PC-3 (cell line): ENCODE results near the gene BTBD7. TPM values are rescaled to one million over a fixed set of nuclear protein-coding genes. Genes with fewer than 3 reads are reported as not detected.
A peak's percentile ranks its signal among the peaks of the same experiment; 100 is the strongest.

Experiments used
- ATAC-seq: fragments of 200-7000 bp; cut with Tn5 transposase; 2 replicates; pipeline ENCODE4 v1.9.1; 2020; ENCODE audit warnings: mild to moderate bottlenecking, moderate library complexity
- BruUV-seq: library from RNA; stranded (reverse); fragments of 400-500 nt; replicated peaks from 2 replicates; lab custom pipeline; 2021; lab: Mats Ljungman, UMichigan
- CTCF ChIA-PET: fragments of 300-600 bp; sonication (Branson Sonifier 250); formaldehyde crosslinking; loops from one replicate; lab custom pipeline; 2022; ENCODE audit warnings: antibody characterized with exemption; lab: Charles Lee
- POLR2A ChIA-PET: fragments of 300-600 bp; sonication (Branson Sonifier 250); formaldehyde crosslinking; loops from one replicate; lab custom pipeline; 2022; ENCODE audit warnings: antibody characterized with exemption; ENCODE audit not compliant: unreplicated experiment; lab: Charles Lee
- DNase-seq: peaks from one replicate; pipeline ENCODE4 v3.0.0-alpha.2; 2015
- H2AFZ ChIP-seq: fragments of 300-600 bp; sonication (generic); 2 replicates; pipeline ENCODE4 v1.6.0; 2016; ENCODE audit warnings: antibody characterized with exemption, low read length
- H3F3A ChIP-seq: fragments of 300-600 bp; sonication (generic); one replicate; pipeline ENCODE4 v1.6.0; 2017; ENCODE audit warnings: antibody characterized with exemption, low read length, control low read depth, mild to moderate bottlenecking; ENCODE audit not compliant: unreplicated experiment
- H3K27ac ChIP-seq: fragments of 300-600 bp; sonication (generic); 2 replicates; pipeline ENCODE4 v1.5.1; 2016; ENCODE audit warnings: mild to moderate bottlenecking, low read length
- H3K27me3 ChIP-seq: fragments of 300-600 bp; sonication (generic); 2 replicates; pipeline ENCODE4 v1.6.1; 2016; ENCODE audit warnings: low read length, mixed read lengths
- H3K36me3 ChIP-seq: fragments of 300-600 bp; sonication (generic); 2 replicates; pipeline ENCODE4 v1.6.1; 2016; ENCODE audit warnings: low read depth, mixed run types, low read length, mixed read lengths
- H3K4me1 ChIP-seq: fragments of 300-600 bp; sonication (generic); 2 replicates; pipeline ENCODE4 v1.5.1; 2016; ENCODE audit warnings: low read length; ENCODE audit not compliant: insufficient read depth
- H3K4me2 ChIP-seq: fragments of 300-600 bp; sonication (generic); 2 replicates; pipeline ENCODE4 v1.6.0; 2016; ENCODE audit warnings: low read length
- H3K4me3 ChIP-seq: fragments of 300-600 bp; sonication (generic); 2 replicates; pipeline ENCODE4 v1.5.1; 2016; ENCODE audit warnings: mild to moderate bottlenecking, low read length, mixed read lengths
- H3K79me2 ChIP-seq: fragments of 300-600 bp; sonication (generic); 2 replicates; pipeline ENCODE4 v1.6.1; 2017; ENCODE audit warnings: low read length, mixed read lengths
- H3K9ac ChIP-seq: fragments of 300-600 bp; sonication (generic); 2 replicates; pipeline ENCODE4 v1.6.0; 2016; ENCODE audit warnings: mild to moderate bottlenecking, low read length
- H3K9me2 ChIP-seq: fragments of 300-600 bp; sonication (generic); replicated peaks from 2 replicates; pipeline ENCODE4 v1.6.1; 2016; ENCODE audit warnings: mixed run types, low read length, mixed read lengths
- H3K9me3 ChIP-seq: fragments of 300-600 bp; sonication (generic); 2 replicates; pipeline ENCODE4 v1.6.1; 2016; ENCODE audit warnings: low read length, mixed read lengths
- H4K20me1 ChIP-seq: fragments of 300-600 bp; sonication (generic); 2 replicates; pipeline ENCODE4 v1.6.1; 2016; ENCODE audit warnings: low read length, mixed read lengths
- EZH2 ChIP-seq: fragments of 300-600 bp; sonication (generic); IDR thresholded peaks from one replicate; pipeline ENCODE4 v1.6.1; 2017; ENCODE audit warnings: antibody characterized with exemption, mild to moderate bottlenecking, low read length; ENCODE audit not compliant: unreplicated experiment
- EZH2phosphoT487 ChIP-seq: fragments of 300-600 bp; sonication (generic); IDR thresholded peaks from 2 replicates; pipeline ENCODE4 v1.6.1; 2018; ENCODE audit warnings: mild to moderate bottlenecking, antibody characterized with exemption, low read length, borderline replicate concordance
- intact Hi-C: fragments of 100-400 bp; cut with micrococcal nuclease; formaldehyde crosslinking; loops from 2 replicates; pipeline ENCODE4 v1.9.0; 2023
- total RNA-seq: library from RNA; depleted of rRNA; stranded (reverse); fragments of >200 nt; gene quantifications from 2 replicates; pipeline ENCODE4 v1.2.3, GENCODE V29; 2014
- TF ChIP-seq, protein P1 (sequence below): fragments of 300-600 bp; sonication (generic); conservative IDR thresholded peaks from 2 replicates; pipeline ENCODE4 v1.5.1; 2017; ENCODE audit warnings: antibody characterized with exemption, low read depth, mild to moderate bottlenecking, low read length

BTBD7 gene
- total RNA-seq, 1 experiment from 2014 or later, result 23.2 TPM

DNA sequence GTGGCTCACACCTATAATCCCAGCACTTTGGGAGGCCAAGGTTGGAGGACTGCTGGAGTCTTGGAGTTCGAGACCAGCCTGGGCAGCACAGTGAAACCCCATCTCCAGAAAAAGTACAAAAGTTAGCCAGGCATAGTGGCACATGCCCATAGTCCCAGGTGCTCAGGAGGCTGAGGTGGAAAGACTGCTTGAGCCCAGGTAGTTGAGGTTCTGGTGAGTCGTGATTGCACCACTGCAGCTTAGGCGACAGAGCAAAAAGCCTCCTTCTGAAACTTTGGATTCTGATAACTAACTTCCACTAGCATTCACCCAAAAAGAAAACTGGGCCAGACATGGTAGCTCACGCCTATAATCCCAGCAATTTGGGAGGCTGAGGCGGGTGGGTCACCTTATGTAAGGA, 6.6 kb downstream of the BTBD7 start:
- Histone ChIP-seq H3K4me2 (no peak overlapping the region), H3K27ac (no peak overlapping the region), H3K4me1 (peaks cover 20% of the 10 kb centered on the region), H3K4me3 (no peak overlapping the region), H3K9me2 (no peaks in the 10 kb centered on the region), H3K79me2 (peaks cover 100% of the 10 kb centered on the region), H2AFZ (no peak overlapping the region), H3K9me3 (no peaks in the 10 kb centered on the region), H3F3A (no peaks in the 10 kb centered on the region), H3K36me3 (peaks cover 21% of the 10 kb centered on the region), H3K27me3 (no peaks in the 10 kb centered on the region), H3K9ac (no peak overlapping the region), H4K20me1 (peaks cover 34% of the 10 kb centered on the region)
- no TSS peak for BruUV-seq
- POLR2A ChIA-PET, result no interaction called here
- ATAC-seq (no peak), DNase-seq (peak; percentile 27)
- intact Hi-C loops, result no loop called here
- TF ChIP-seq EZH2phosphoT487, result no peak
- TF ChIP-seq EZH2, result no peak
- TF ChIP-seq, protein P1, sequence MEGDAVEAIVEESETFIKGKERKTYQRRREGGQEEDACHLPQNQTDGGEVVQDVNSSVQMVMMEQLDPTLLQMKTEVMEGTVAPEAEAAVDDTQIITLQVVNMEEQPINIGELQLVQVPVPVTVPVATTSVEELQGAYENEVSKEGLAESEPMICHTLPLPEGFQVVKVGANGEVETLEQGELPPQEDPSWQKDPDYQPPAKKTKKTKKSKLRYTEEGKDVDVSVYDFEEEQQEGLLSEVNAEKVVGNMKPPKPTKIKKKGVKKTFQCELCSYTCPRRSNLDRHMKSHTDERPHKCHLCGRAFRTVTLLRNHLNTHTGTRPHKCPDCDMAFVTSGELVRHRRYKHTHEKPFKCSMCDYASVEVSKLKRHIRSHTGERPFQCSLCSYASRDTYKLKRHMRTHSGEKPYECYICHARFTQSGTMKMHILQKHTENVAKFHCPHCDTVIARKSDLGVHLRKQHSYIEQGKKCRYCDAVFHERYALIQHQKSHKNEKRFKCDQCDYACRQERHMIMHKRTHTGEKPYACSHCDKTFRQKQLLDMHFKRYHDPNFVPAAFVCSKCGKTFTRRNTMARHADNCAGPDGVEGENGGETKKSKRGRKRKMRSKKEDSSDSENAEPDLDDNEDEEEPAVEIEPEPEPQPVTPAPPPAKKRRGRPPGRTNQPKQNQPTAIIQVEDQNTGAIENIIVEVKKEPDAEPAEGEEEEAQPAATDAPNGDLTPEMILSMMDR, result no peak
- CTCF ChIA-PET, result no interaction called here

DNA sequence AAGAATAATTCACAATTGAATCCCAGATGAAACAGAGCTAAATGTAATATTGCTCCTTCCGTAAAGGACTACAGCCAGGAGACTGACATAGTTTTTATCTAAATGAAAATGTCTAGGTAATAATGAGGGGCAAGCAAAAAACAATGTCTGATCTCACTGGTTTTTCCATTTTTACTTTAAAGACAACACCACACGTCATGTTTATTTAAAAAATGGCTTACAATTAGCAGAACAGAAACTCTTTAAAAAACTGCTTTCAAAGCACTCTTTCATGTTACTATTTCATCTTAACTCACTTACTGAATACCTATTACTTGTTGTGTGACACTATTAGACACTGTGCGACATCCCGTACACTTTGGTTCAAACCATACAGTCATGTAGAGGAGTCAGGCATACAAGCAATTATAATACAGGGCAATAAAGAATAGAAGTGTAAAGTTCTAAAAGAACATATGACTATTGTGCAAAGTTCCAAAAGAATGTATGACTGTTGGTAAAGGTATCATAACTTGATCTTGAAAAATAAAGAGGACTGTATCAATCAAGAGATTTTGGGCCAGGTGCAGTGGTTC, 9.1 kb downstream of the BTBD7 start:
- H3K4me2 ChIP-seq, result no peak overlapping the region
- POLR2A ChIA-PET, result no interaction called here
- intact Hi-C loops, result no loop called here

More for the DNA sequence above, 9.1 kb downstream of the BTBD7 start:
- H3K36me3 ChIP-seq, result peaks cover 18% of the 10 kb centered on the region
- CTCF ChIA-PET, result no interaction called here
- H3K9ac ChIP-seq, result no peak overlapping the region
- H3K27ac ChIP-seq, result no peak overlapping the region
- H3K4me1 ChIP-seq, result peaks cover 7% of the 10 kb centered on the region
- no peak overlapping the region for H3K4me3 ChIP-seq
- H3K9me3 ChIP-seq, result no peaks in the 10 kb centered on the region
- DNase-seq, result no peak
- BruUV-seq, result no TSS peak
- H4K20me1 ChIP-seq, result peaks cover 34% of the 10 kb centered on the region
- no peak for ATAC-seq
- TF ChIP-seq EZH2, result no peak
- no peak for TF ChIP-seq EZH2phosphoT487
- TF ChIP-seq, protein P1, result no peak
- peaks cover 100% of the 10 kb centered on the region for H3K79me2 ChIP-seq
- no peaks in the 10 kb centered on the region for H3K27me3 ChIP-seq
- no peaks in the 10 kb centered on the region for H3K9me2 ChIP-seq
- no peak overlapping the region for H2AFZ ChIP-seq
- H3F3A ChIP-seq, result no peaks in the 10 kb centered on the region
